Endothelial cell (in vitro differentiated cells): ENCODE measurements around the gene FOXC2. TPM values are rescaled to one million over a fixed set of nuclear protein-coding genes. Genes with fewer than 3 reads are reported as not detected.

Source experiments
- DNase-seq: peaks from one replicate; pipeline ENCODE4 v3.0.0; 2021; ENCODE audit warnings: low spot score
- H3K27ac Mint-ChIP-seq: one replicate; pipeline ENCODE4 v1.8.0; 2021; ENCODE audit warnings: mixed read lengths, inconsistent platforms; ENCODE audit not compliant: unreplicated experiment
- H3K27me3 Mint-ChIP-seq: one replicate; pipeline ENCODE4 v1.8.0; 2021; ENCODE audit warnings: mild to moderate bottlenecking, moderate library complexity, mixed read lengths, inconsistent platforms; ENCODE audit not compliant: unreplicated experiment
- H3K36me3 Mint-ChIP-seq: one replicate; pipeline ENCODE4 v1.8.0; 2021; ENCODE audit warnings: mild to moderate bottlenecking, low read depth, mixed read lengths, inconsistent platforms; ENCODE audit not compliant: unreplicated experiment
- H3K4me1 Mint-ChIP-seq: one replicate; pipeline ENCODE4 v1.8.0; 2021; ENCODE audit warnings: mild to moderate bottlenecking, mixed read lengths, inconsistent platforms; ENCODE audit not compliant: unreplicated experiment
- H3K4me3 Mint-ChIP-seq: one replicate; pipeline ENCODE4 v1.8.0; 2021; ENCODE audit warnings: mild to moderate bottlenecking, mixed read lengths, inconsistent platforms; ENCODE audit not compliant: unreplicated experiment
- H3K9me3 Mint-ChIP-seq: one replicate; pipeline ENCODE4 v1.8.0; 2021; ENCODE audit warnings: mixed read lengths, inconsistent platforms; ENCODE audit not compliant: unreplicated experiment
- CTCF ChIP-seq: fragments of 200-600 bp; sonication (generic); IDR thresholded peaks from one replicate; pipeline ENCODE4 v1.5.0; 2021; ENCODE audit warnings: antibody characterized with exemption; ENCODE audit not compliant: unreplicated experiment
- long read RNA-seq: library from polyadenylated mRNA; unstranded; transcript quantifications from one replicate; pipeline ENCODE4 v2.0.0, GENCODE V29; 2020; ENCODE audit not compliant: unreplicated experiment
- total RNA-seq: library from RNA; stranded (reverse); fragmentation: NEBNext Ultra II Directional; extraction: Animal tissue kit (Norgen Biotek cat#: 25700); gene quantifications from one replicate; pipeline ENCODE4 v1.2.1, GENCODE V29; 2021; ENCODE audit not compliant: unreplicated experiment

Gene FOXC2
- 16.3 TPM for total RNA-seq
- long read RNA-seq, partial matches to known transcripts = 0 of 1 reads
- long read RNA-seq, other reads (novel, unspliced or antisense) = 0 of 1 reads

- H3K27me3 Mint-ChIP-seq = peaks cover 15% of the 10 kb centered on the region
- no peak within 1 kb of the TSS for H3K27ac Mint-ChIP-seq
- H3K4me1 Mint-ChIP-seq = peaks cover 37% of the 10 kb centered on the region
- peak within 1 kb of the TSS; percentile 91 for H3K4me3 Mint-ChIP-seq
- H3K9me3 Mint-ChIP-seq = no peaks in the 10 kb centered on the region
- peak; percentile 90 for DNase-seq
- H3K36me3 Mint-ChIP-seq = peaks cover 17% of the 10 kb centered on the region
- TF ChIP-seq CTCF = peak; percentile 17
Measured at GRCh38 chr16:86566601-86566965, at the start of gene FOXC2. Gene FOXC2, plus strand, starts transcription at chr16:86566829. Its CDS starts 507 bp downstream, at chr16:86567336.

GRCh38 chr16:86517033-86517432, 49.6 kb upstream of the FOXC2 start:
- TF ChIP-seq CTCF = no peak
- Mint-ChIP-seq H3K4me3 (no peak overlapping the region), H3K27ac (no peak overlapping the region), H3K36me3 (no peaks in the 10 kb centered on the region), H3K4me1 (peaks cover 7% of the 10 kb centered on the region), H3K9me3 (no peaks in the 10 kb centered on the region), H3K27me3 (peaks cover 29% of the 10 kb centered on the region)
- DNase-seq = no peak

GRCh38 chr16:86517652-86518258, 48.9 kb upstream of the FOXC2 start:
- Mint-ChIP-seq H3K27ac (no peak overlapping the region), H3K27me3 (peaks cover 27% of the 10 kb centered on the region), H3K36me3 (no peaks in the 10 kb centered on the region), H3K4me3 (no peak overlapping the region), H3K4me1 (peaks cover 7% of the 10 kb centered on the region), H3K9me3 (no peaks in the 10 kb centered on the region)
- TF ChIP-seq CTCF = peak; percentile 54
- peak; percentile 80 for DNase-seq

GRCh38 chr16:86519007-86519648, 47.5 kb upstream of the FOXC2 start:
- no peak for TF ChIP-seq CTCF
- H3K27ac Mint-ChIP-seq = no peak overlapping the region
- no peak for DNase-seq
- H3K4me1 Mint-ChIP-seq = peaks cover 2% of the 10 kb centered on the region
- no peaks in the 10 kb centered on the region for H3K36me3 Mint-ChIP-seq
- no peaks in the 10 kb centered on the region for H3K9me3 Mint-ChIP-seq
- no peak overlapping the region for H3K4me3 Mint-ChIP-seq
- H3K27me3 Mint-ChIP-seq = peaks cover 20% of the 10 kb centered on the region

- Mint-ChIP-seq H3K27me3 (peaks cover 19% of the 10 kb centered on the region), H3K4me3 (no peak overlapping the region), H3K27ac (no peak overlapping the region), H3K36me3 (no peaks in the 10 kb centered on the region), H3K9me3 (no peaks in the 10 kb centered on the region), H3K4me1 (peaks cover 2% of the 10 kb centered on the region)
- TF ChIP-seq CTCF = peak; percentile 95
- DNase-seq = peak; percentile 68
Measured at GRCh38 chr16:86519649-86520316, 46.8 kb upstream of the FOXC2 start.
